A172 (cell line): Measurements from ENCODE around the gene SERPINC1. TPM values are rescaled to one million over a fixed set of nuclear protein-coding genes. Genes with fewer than 3 reads are reported as not detected.
"Not testable (repeated sequence)": the region's sequence is repeated elsewhere in the genome, so short reads cannot be mapped to it uniquely, and the experiment has no call there.

Experiments used
- DNase-seq: peaks from one replicate; pipeline ENCODE4 v3.0.0-alpha.2; 2015; ENCODE audit warnings: low spot score
- total RNA-seq: library from RNA; depleted of rRNA; stranded (reverse); fragments of >200 nt; shearing (Covaris generic); gene quantifications from 2 replicates; pipeline ENCODE4 v1.2.3, GENCODE V29; 2014

Gene SERPINC1
- total RNA-seq, 1 experiment from 2014 or later = not detected

GRCh38 chr1:173893611-173894010 lies 23.5 kb downstream of the SERPINC1 start:
- DNase-seq = no peak

GRCh38 chr1:173889885-173890284 lies 27.2 kb downstream of the SERPINC1 start:
- DNase-seq = no peak

- DNase-seq = no peak
Measured at GRCh38 chr1:173888749-173889148, 28.4 kb downstream of the SERPINC1 start.

GRCh38 chr1:173887627-173888026 lies 29.5 kb downstream of the SERPINC1 start:
- no peak for DNase-seq

GRCh38 chr1:173886746-173887611 lies 30.1 kb downstream of the SERPINC1 start:
- DNase-seq = no peak

GRCh38 chr1:173884701-173885100 lies 32.4 kb downstream of the SERPINC1 start:
- no peak for DNase-seq

- DNase-seq = not testable (repeated sequence)
Measured at GRCh38 chr1:173881117-173881516, 36.0 kb downstream of the SERPINC1 start.

GRCh38 chr1:173878251-173878650 lies 38.9 kb downstream of the SERPINC1 start:
- no peak for DNase-seq

GRCh38 chr1:173876732-173877131 lies 40.4 kb downstream of the SERPINC1 start:
- no peak for DNase-seq

- DNase-seq = no peak
Measured at GRCh38 chr1:173871500-173871899, 45.6 kb downstream of the SERPINC1 start.

- DNase-seq = no peak
Measured at GRCh38 chr1:173871091-173871490, 46.0 kb downstream of the SERPINC1 start.

GRCh38 chr1:173870252-173871075 lies 46.7 kb downstream of the SERPINC1 start:
- DNase-seq = no peak

- DNase-seq = no peak
Measured at GRCh38 chr1:173869021-173869359, 48.1 kb downstream of the SERPINC1 start.

GRCh38 chr1:173868266-173869020 lies 48.7 kb downstream of the SERPINC1 start, which contains the start of gene ZBTB37:
TSS of gene ZBTB37 (plus strand) at chr1:173868380. CDS start at chr1:173870226, 1,846 bp downstream.
- DNase-seq = no peak

GRCh38 chr1:173867753-173868265 lies 49.3 kb downstream of the SERPINC1 start, which contains the start of gene GAS5:
TSS of gene GAS5 (minus strand) at chr1:173867989.
- peak; percentile 100 for DNase-seq

- no peak for DNase-seq
Measured at GRCh38 chr1:173867141-173867752, 49.9 kb downstream of the SERPINC1 start.

GRCh38 chr1:173866413-173867115 lies 50.6 kb downstream of the SERPINC1 start:
- DNase-seq = no peak

GRCh38 chr1:173865468-173866164 lies 51.5 kb downstream of the SERPINC1 start:
- no peak for DNase-seq

- no peak for DNase-seq
Measured at GRCh38 chr1:173864179-173864867, 52.8 kb downstream of the SERPINC1 start.
